NCI-H1092 treated with DMSO at 0.1 percent for 48 hours (cell line): ENCODE data around the gene AUH.
"Not testable (repeated sequence)": the region's sequence is repeated elsewhere in the genome, so short reads cannot be mapped to it uniquely, and the experiment has no call there.

Source experiments
- DNase-seq: peaks from one replicate; lab custom pipeline; 2025; lab: John Stamatoyannopoulos, UW

The AUH gene

GRCh38 chr9:91379426-91379825 lies 17.7 kb upstream of the AUH start:
- no peak for DNase-seq

GRCh38 chr9:91378695-91379127 lies 17.0 kb upstream of the AUH start:
- no peak for DNase-seq

GRCh38 chr9:91378054-91378453 lies 16.3 kb upstream of the AUH start:
- not testable (repeated sequence) for DNase-seq

- no peak for DNase-seq
These were observed 14.5 kb upstream of the AUH start for GRCh38 chr9:91376239-91376638.

GRCh38 chr9:91374939-91375338 lies 13.2 kb upstream of the AUH start:
- no peak for DNase-seq

GRCh38 chr9:91371894-91372293 lies 10.2 kb upstream of the AUH start:
- DNase-seq, result no peak

- not testable (repeated sequence) for DNase-seq
These were observed 8.3 kb upstream of the AUH start for GRCh38 chr9:91370006-91370405.

- DNase-seq, result no peak
These were observed 3.0 kb upstream of the AUH start for GRCh38 chr9:91364702-91365101.

GRCh38 chr9:91364005-91364404 lies 2.3 kb upstream of the AUH start:
- DNase-seq, result no peak

- DNase-seq, result peak; percentile 47
These were observed 413 bp upstream of the AUH start for GRCh38 chr9:91362051-91362611.

- DNase-seq, result peak; percentile 4
These were observed 997 bp downstream of the AUH start for GRCh38 chr9:91360551-91361290.

- DNase-seq, result no peak
These were observed 1.8 kb downstream of the AUH start for GRCh38 chr9:91359734-91360470.

GRCh38 chr9:91359083-91359482 lies 2.6 kb downstream of the AUH start:
- DNase-seq, result no peak

- no peak for DNase-seq
These were observed 6.8 kb downstream of the AUH start for GRCh38 chr9:91354881-91355280.

- DNase-seq, result no peak
These were observed 12.6 kb downstream of the AUH start for GRCh38 chr9:91349115-91349555.

GRCh38 chr9:91348191-91348807 lies 13.4 kb downstream of the AUH start:
- no peak for DNase-seq

- no peak for DNase-seq
These were observed 14.3 kb downstream of the AUH start for GRCh38 chr9:91347377-91347776.

- DNase-seq, result no peak
These were observed 15.1 kb downstream of the AUH start for GRCh38 chr9:91346644-91347043.

- DNase-seq, result no peak
These were observed 15.7 kb downstream of the AUH start for GRCh38 chr9:91345978-91346377.

- DNase-seq, result no peak
These were observed 19.1 kb downstream of the AUH start for GRCh38 chr9:91342575-91342974.

- DNase-seq, result no peak
These were observed 20.0 kb downstream of the AUH start for GRCh38 chr9:91341749-91342148.

GRCh38 chr9:91341258-91341746 lies 20.4 kb downstream of the AUH start:
- DNase-seq, result no peak
